RWPE1 (cell line): Measurements from ENCODE around the gene RUNX1.

ENCODE experiments used
- CTCF ChIA-PET: fragments of 350-600 bp; sonication (Branson Sonifier 250); formaldehyde crosslinking; extraction: SDS; loops from one replicate; lab custom pipeline; 2021; lab: Yijun Ruan, JAX
- POLR2A ChIA-PET: fragments of 400-600 bp; formaldehyde crosslinking; extraction: SDS; loops from one replicate; lab custom pipeline; 2020; ENCODE audit warnings: antibody characterized with exemption; ENCODE audit not compliant: low non-redundant PET; lab: Yijun Ruan, JAX
- DNase-seq: peaks from one replicate; pipeline ENCODE4 v3.0.0; 2012; ENCODE audit warnings: low spot score
- H3K27ac ChIP-seq: fragments of 450-650 bp; 2 replicates; pipeline ENCODE4 v1.5.1; 2017
- TF ChIP-seq, protein P1 (sequence below): fragments of 450-650 bp; conservative IDR thresholded peaks from 2 replicates; pipeline ENCODE4 v1.5.1; 2017; ENCODE audit warnings: low read depth, mild to moderate bottlenecking

The RUNX1 gene

DNA sequence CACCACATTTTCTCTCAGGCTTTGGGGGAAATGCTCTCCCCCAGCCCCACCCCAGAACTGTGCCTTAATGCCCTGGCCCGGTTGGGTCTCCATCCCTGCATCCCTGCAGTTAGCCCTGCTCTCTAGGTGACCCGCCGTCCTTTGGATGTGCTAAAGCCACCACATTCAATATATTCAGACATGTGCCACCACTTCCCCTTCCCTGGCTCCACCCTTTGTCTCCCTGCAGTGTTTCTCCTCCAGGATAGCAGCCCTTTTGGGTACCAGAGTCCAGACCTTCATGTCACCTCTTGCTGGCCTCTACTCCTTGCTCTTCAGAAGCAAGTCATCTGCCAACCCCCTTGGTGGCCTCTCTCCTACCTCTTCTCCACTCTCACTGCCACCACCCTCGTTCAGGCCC is 41.8 kb downstream of the RUNX1 start:
- TF ChIP-seq, protein P1, sequence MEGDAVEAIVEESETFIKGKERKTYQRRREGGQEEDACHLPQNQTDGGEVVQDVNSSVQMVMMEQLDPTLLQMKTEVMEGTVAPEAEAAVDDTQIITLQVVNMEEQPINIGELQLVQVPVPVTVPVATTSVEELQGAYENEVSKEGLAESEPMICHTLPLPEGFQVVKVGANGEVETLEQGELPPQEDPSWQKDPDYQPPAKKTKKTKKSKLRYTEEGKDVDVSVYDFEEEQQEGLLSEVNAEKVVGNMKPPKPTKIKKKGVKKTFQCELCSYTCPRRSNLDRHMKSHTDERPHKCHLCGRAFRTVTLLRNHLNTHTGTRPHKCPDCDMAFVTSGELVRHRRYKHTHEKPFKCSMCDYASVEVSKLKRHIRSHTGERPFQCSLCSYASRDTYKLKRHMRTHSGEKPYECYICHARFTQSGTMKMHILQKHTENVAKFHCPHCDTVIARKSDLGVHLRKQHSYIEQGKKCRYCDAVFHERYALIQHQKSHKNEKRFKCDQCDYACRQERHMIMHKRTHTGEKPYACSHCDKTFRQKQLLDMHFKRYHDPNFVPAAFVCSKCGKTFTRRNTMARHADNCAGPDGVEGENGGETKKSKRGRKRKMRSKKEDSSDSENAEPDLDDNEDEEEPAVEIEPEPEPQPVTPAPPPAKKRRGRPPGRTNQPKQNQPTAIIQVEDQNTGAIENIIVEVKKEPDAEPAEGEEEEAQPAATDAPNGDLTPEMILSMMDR, result no peak
- ChIA-PET CTCF (no interaction called here), POLR2A (no interaction called here)
- no peak for DNase-seq
- no peak overlapping the region for H3K27ac ChIP-seq

DNA sequence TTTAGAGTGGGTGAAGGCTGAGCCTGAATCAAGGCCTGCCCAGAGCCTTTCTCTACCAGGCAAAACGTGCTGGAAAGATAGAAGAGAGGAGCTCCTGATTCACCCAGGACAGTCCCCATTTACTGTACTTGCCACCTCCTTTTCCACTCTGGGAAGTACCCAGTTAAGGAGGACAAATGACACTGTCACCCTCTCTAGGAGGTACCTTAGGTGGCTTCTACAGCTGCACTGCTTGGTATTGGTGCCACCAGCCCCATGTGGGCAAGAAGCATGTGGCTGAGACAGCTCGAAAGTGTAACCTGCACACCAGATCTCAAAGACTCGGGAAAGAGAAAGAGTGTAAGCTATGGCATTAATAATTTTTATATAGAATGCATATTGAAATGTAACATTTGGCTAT is 42.3 kb downstream of the RUNX1 start:
- POLR2A ChIA-PET, result no interaction called here
- CTCF ChIA-PET, result interaction anchor here (0.6 kb wide), 1 partner anchor 12 kb away, joined by 3 read pairs; no protein-coding TSS in a partner anchor

DNA sequence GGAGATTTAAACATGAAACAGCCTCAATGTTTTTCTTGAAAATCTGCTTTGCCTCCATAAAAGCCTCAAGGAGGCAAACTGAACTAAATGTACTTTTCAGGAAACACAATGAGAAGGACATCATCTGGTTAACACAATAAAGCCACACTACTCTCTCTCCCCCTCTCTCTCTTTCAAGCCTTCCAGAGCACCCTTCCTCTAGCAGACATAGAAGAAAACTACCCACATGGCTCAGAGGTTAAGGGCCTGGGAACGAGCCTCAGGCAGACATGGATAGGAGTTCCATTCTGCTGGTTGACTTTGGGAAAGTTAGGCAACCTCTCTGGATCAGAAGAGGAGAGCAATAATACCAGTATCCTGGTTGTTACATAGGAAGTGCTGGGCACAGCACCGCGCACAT is 42.9 kb downstream of the RUNX1 start:
- CTCF ChIA-PET, result interaction anchor here (0.6 to 0.7 kb wide), 2 partner anchors 11 to 171 kb away, joined by 3 to 4 read pairs; no protein-coding TSS in a partner anchor
- H3K27ac ChIP-seq, result no peak overlapping the region
- POLR2A ChIA-PET, result no interaction called here
- TF ChIP-seq, protein P1, result no peak
- no peak for DNase-seq

More for the DNA sequence above, 42.3 kb downstream of the RUNX1 start:
- DNase-seq, result no peak
- TF ChIP-seq, protein P1, result no peak
- no peak overlapping the region for H3K27ac ChIP-seq

DNA sequence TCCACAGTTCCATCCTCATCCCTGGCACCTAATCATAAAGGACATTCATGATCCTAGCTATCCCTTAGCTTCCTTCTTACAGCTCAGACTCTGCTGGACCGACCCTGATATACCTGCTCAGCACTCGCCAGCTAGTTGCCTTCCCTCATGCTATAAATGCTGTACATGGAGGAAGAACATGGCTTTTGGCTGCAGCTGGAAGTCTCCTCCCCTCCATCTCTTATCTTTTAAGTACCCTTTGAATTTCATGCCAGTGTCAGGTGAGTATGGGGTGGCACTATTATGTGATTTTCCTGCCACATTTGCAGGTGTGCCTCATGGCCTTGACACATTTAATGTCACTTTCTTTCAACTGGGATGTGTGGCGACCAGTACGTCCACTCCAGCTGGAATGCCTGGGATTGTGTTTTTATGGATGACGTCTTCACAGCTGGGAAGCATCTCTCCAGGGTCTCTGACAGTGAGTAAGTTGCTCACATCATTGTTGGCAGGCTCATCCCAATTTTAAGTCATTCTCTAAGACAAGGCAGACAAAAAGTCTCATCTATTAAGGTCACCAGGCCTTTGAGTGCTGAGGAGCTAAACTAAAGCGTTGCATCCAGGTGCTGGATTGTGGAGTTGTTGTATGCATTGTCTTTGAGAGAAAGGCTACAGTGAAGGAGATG is 43.4 kb downstream of the RUNX1 start:
- ChIA-PET POLR2A (no interaction called here), CTCF (interaction anchor here (0.6 to 0.7 kb wide), 3 partner anchors 14 to 1445 kb away, joined by 3 to 4 read pairs (median 4); no protein-coding TSS in a partner anchor)
- DNase-seq, result no peak
- no peak overlapping the region for H3K27ac ChIP-seq
- TF ChIP-seq, protein P1, result no peak

DNA sequence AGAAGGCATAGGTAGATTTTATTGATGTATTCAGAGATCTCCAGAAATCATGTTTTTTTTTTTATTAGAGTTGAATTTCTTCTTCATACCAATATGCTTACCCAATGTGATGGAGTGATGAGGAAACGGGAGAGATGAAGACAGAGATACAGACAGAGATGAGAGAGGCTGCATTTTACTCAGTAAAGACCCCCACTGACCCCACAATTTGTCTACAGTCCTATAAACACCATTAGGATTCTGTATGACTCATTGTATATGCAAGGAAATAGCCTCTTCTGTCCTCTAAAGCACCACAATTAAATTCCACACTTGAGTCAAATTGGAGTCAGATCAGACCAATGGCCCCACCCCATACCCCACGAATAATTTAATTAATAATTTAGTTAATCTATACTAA is 44.0 kb downstream of the RUNX1 start:
- DNase-seq, result no peak
- ChIA-PET CTCF (interaction anchor here (0.6 to 0.7 kb wide), 2 partner anchors 19 to 1444 kb away, joined by 3 to 4 read pairs; no protein-coding TSS in a partner anchor), POLR2A (no interaction called here)
- H3K27ac ChIP-seq, result no peak overlapping the region
- TF ChIP-seq, protein P1, result no peak

DNA sequence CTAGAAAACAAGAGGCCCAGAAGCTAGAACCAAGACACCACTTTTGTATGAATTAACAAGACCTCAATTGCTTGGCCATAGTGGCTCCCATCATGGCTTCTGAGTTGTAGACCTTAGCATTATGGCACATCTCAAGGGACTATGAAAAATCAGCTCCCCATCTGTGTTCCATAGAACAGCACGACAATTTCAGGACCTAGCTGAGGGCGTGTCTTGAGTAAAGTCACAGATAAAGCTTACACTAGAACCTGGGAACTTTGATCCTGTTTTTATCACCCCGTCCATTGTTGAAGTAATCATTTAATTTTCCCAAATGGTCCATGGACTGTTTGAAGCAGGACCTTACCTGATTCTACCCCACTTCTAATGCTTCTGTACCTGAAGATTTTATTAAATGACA is 44.8 kb downstream of the RUNX1 start:
- ChIA-PET CTCF (interaction anchor here (0.7 kb wide), 1 partner anchor 19 kb away, joined by 4 read pairs; no protein-coding TSS in a partner anchor), POLR2A (no interaction called here)
- TF ChIP-seq, protein P1, result no peak
- no peak for DNase-seq
- H3K27ac ChIP-seq, result no peak overlapping the region
